GM21786 (cell line): Measurements from ENCODE around the gene NUDT6.
A peak's percentile ranks its signal among the peaks of the same experiment; 100 is the strongest.
"Not testable (repeated sequence)": the region's sequence is repeated elsewhere in the genome, so short reads cannot be mapped to it uniquely, and the experiment has no call there.

Experiments used
- ATAC-seq: cut with Tn5 transposase; IDR thresholded peaks from one replicate; pipeline ENCODE4 v1.9.1; 2021; ENCODE audit not compliant: unreplicated experiment

Gene NUDT6

GRCh38 chr4:122876456-122876855 is 45.9 kb downstream of the NUDT6 start:
- no peak for ATAC-seq

GRCh38 chr4:122875949-122876348 is 46.4 kb downstream of the NUDT6 start:
- ATAC-seq: no peak

GRCh38 chr4:122873821-122874593 is 48.4 kb downstream of the NUDT6 start:
- ATAC-seq: no peak

GRCh38 chr4:122873146-122873545 is 49.3 kb downstream of the NUDT6 start:
- no peak for ATAC-seq

- not testable (repeated sequence) for ATAC-seq
Measured at GRCh38 chr4:122868235-122868634, 54.2 kb downstream of the NUDT6 start.

- ATAC-seq: no peak
Measured at GRCh38 chr4:122865425-122865824, 57.0 kb downstream of the NUDT6 start.

- no peak for ATAC-seq
Measured at GRCh38 chr4:122863639-122864038, 58.8 kb downstream of the NUDT6 start.

GRCh38 chr4:122861172-122861943 is 61.0 kb downstream of the NUDT6 start:
- no peak for ATAC-seq

- no peak for ATAC-seq
Measured at GRCh38 chr4:122858705-122859104, 63.7 kb downstream of the NUDT6 start.

- no peak for ATAC-seq
Measured at GRCh38 chr4:122857160-122857559, 65.2 kb downstream of the NUDT6 start.

GRCh38 chr4:122855353-122855890 is 67.0 kb downstream of the NUDT6 start:
- no peak for ATAC-seq

GRCh38 chr4:122854447-122855352 is 67.7 kb downstream of the NUDT6 start:
- ATAC-seq: no peak

GRCh38 chr4:122851568-122851967 is 70.8 kb downstream of the NUDT6 start:
- ATAC-seq: no peak

GRCh38 chr4:122849789-122850188 is 72.6 kb downstream of the NUDT6 start:
- not testable (repeated sequence) for ATAC-seq

GRCh38 chr4:122847931-122848330 is 74.5 kb downstream of the NUDT6 start:
- ATAC-seq: no peak

- peak; percentile 51 for ATAC-seq
Measured at GRCh38 chr4:122845760-122846159, 76.6 kb downstream of the NUDT6 start.

GRCh38 chr4:122845066-122845465 is 77.3 kb downstream of the NUDT6 start:
- no peak for ATAC-seq

GRCh38 chr4:122844391-122844790 is 78.0 kb downstream of the NUDT6 start:
- not testable (repeated sequence) for ATAC-seq

- no peak for ATAC-seq
Measured at GRCh38 chr4:122842984-122843531, 79.3 kb downstream of the NUDT6 start.
